Measurements from ENCODE around the gene KRTAP16-1.

GRCh38 chr17:41298458-41299135 lies 10.5 kb downstream of the KRTAP16-1 start:
- TF ChIP-seq EZH2 (IDR thresholded peaks at IDR 0.05; ENCODE audit: low read length, unreplicated experiment), result no peak
- TF ChIP-seq CTCF (conservative IDR thresholded peaks at IDR 0.05; ENCODE audit: low read depth, low read length), result no peak
- TF ChIP-seq EZH2phosphoT487 (IDR thresholded peaks at IDR 0.05; ENCODE audit: borderline replicate concordance, low read length), result no peak
